ENCODE data around the gene TBCE. TPM values are rescaled to one million over a fixed set of nuclear protein-coding genes. Genes with fewer than 3 reads are reported as not detected.

TBCE gene
- total RNA-seq, result 10 to 100 TPM; 23.7 to 33.3 TPM

GRCh38 chr1:235367000-235367908 lies at the start of gene TBCE:
TSS of gene TBCE (plus strand) at chr1:235367427. CDS start at chr1:235380050, 12,623 bp downstream.

GRCh38 chr1:235327559-235328270 lies 39.5 kb upstream of the TBCE start, which contains the start of gene ARID4B:
TSS of gene ARID4B (minus strand) at chr1:235328179. CDS start at chr1:235326919, 1,260 bp downstream.

GRCh38 chr1:235328271-235329138 lies 38.7 kb upstream of the TBCE start, which contains the start of gene GGPS1:
TSS of gene GGPS1 (plus strand) at chr1:235328570. CDS start at chr1:235335265, 6,695 bp downstream.

Small RNA genes lying within 50 kb of the gene (small RNA-seq; reads per million reads assigned to genes)
- gene AL391994.1 (0 reads per million in 2 donors), gene RPS21P1 (0 to 0.12 reads per million in 2 donors)

Other genes with a start within 250 kb of the TBCE start
- 10 to 100 TPM; 46.1 to 74.3 TPM for gene TOMM20, start 238.6 kb upstream of the TBCE start, total RNA-seq
- gene RBM34, start 206.2 kb upstream of the TBCE start, total RNA-seq, result 10 to 100 TPM; 31.0 to 38.3 TPM
- 10 to 100 TPM; 12.3 to 39.9 TPM for gene ARID4B, start 39.2 kb upstream of the TBCE start, total RNA-seq
- 10 to 100 TPM; 13.7 to 17.6 TPM for gene GGPS1, start 38.9 kb upstream of the TBCE start, total RNA-seq
- 10 to 100 TPM; 18.9 to 32.3 TPM for gene B3GALNT2, start 137.0 kb downstream of the TBCE start, total RNA-seq

Data from melanocyte of skin (primary cell).